SK-N-SH treated with all-trans-retinoic acid at 6 μM for 48 hours (cell line): ENCODE data around the gene FOXL2NB.
A peak's percentile ranks its signal among the peaks of the same experiment; 100 is the strongest.

Experiments used
- ATAC-seq: fragments of 200-7000 bp; cut with Tn5 transposase; 3 replicates; pipeline ENCODE4 v1.9.1; 2020; ENCODE audit warnings: mild to moderate bottlenecking, moderate library complexity
- ARNTL ChIP-seq: fragments of 450-650 bp; formaldehyde crosslinking; IDR thresholded peaks from 2 replicates; pipeline ENCODE4 v1.5.0; 2020; ENCODE audit warnings: low read depth, mild to moderate bottlenecking, moderate library complexity, borderline replicate concordance
- BACH2 ChIP-seq: fragments of 250-450 bp; sonication (Bioruptor Pico); IDR thresholded peaks from 2 replicates; pipeline ENCODE4 v1.9.0; 2021; ENCODE audit warnings: mild to moderate bottlenecking, borderline replicate concordance
- CREB5 ChIP-seq: fragments of 250-450 bp; sonication (Bioruptor Pico); IDR thresholded peaks from 2 replicates; pipeline ENCODE4 v1.5.1; 2020; ENCODE audit warnings: low read depth, mild to moderate bottlenecking, moderate library complexity
- CSDC2 ChIP-seq: fragments of 250-450 bp; sonication (Bioruptor Pico); IDR thresholded peaks from 2 replicates; pipeline ENCODE4 v1.5.0; 2020; ENCODE audit warnings: mild to moderate bottlenecking, moderate library complexity
- ESRRG ChIP-seq: fragments of 250-450 bp; sonication (Bioruptor Pico); IDR thresholded peaks from 2 replicates; pipeline ENCODE4 v1.6.1; 2021; ENCODE audit warnings: mild to moderate bottlenecking
- GLIS3 ChIP-seq: fragments of 250-450 bp; sonication (Bioruptor Pico); IDR thresholded peaks from 2 replicates; pipeline ENCODE4 v1.5.0; 2020; ENCODE audit warnings: mild to moderate bottlenecking, moderate library complexity
- ISL1 ChIP-seq: fragments of 250-450 bp; sonication (Bioruptor Pico); IDR thresholded peaks from 2 replicates; pipeline ENCODE4 v2.1.2; 2022; ENCODE audit warnings: mild to moderate bottlenecking, moderate library complexity
- OSR1 ChIP-seq: fragments of 250-450 bp; sonication (Bioruptor Pico); IDR thresholded peaks from 2 replicates; pipeline ENCODE4 v1.8.0; 2022; ENCODE audit warnings: moderate library complexity, mild to moderate bottlenecking, inconsistent platforms
- POU6F1 ChIP-seq: fragments of 250-450 bp; sonication (Bioruptor Pico); IDR thresholded peaks from 2 replicates; pipeline ENCODE4 v1.8.0; 2021; ENCODE audit warnings: low read depth, mild to moderate bottlenecking, moderate library complexity, borderline replicate concordance
- PPARA ChIP-seq: fragments of 250-450 bp; sonication (Bioruptor Pico); IDR thresholded peaks from 2 replicates; pipeline ENCODE4 v1.5.0; 2020; ENCODE audit warnings: mild to moderate bottlenecking, borderline replicate concordance
- RARB ChIP-seq: fragments of 250-450 bp; sonication (Bioruptor Pico); IDR thresholded peaks from 2 replicates; pipeline ENCODE4 v1.8.0; 2021; ENCODE audit warnings: mild to moderate bottlenecking, moderate library complexity
- SNAI2 ChIP-seq: fragments of 250-450 bp; sonication (Bioruptor Pico); IDR thresholded peaks from 2 replicates; pipeline ENCODE4 v1.5.0; 2020; ENCODE audit warnings: mild to moderate bottlenecking, moderate library complexity
- TOX ChIP-seq: fragments of 250-450 bp; sonication (Bioruptor Pico); IDR thresholded peaks from 2 replicates; pipeline ENCODE4 v1.8.0; 2021; ENCODE audit warnings: mild to moderate bottlenecking, moderate library complexity, borderline replicate concordance
- TSHZ2 ChIP-seq: fragments of 250-450 bp; sonication (Bioruptor Pico); IDR thresholded peaks from 2 replicates; pipeline ENCODE4 v1.5.0; 2020; ENCODE audit warnings: mild to moderate bottlenecking, moderate library complexity
- ZC3H10 ChIP-seq: fragments of 250-450 bp; sonication (Bioruptor Pico); IDR thresholded peaks from 2 replicates; pipeline ENCODE4 v1.5.1; 2021; ENCODE audit warnings: mild to moderate bottlenecking, moderate library complexity
- ZFP3 ChIP-seq: fragments of 250-450 bp; sonication (Bioruptor Pico); IDR thresholded peaks from 2 replicates; pipeline ENCODE4 v1.5.0; 2020; ENCODE audit warnings: mild to moderate bottlenecking, moderate library complexity
- ZFP30 ChIP-seq: fragments of 450-650 bp; formaldehyde crosslinking; IDR thresholded peaks from 2 replicates; pipeline ENCODE4 v1.5.0; 2022; ENCODE audit warnings: mild to moderate bottlenecking, moderate library complexity
- ZNF565 ChIP-seq: fragments of 450-650 bp; formaldehyde crosslinking; conservative IDR thresholded peaks from 2 replicates; pipeline ENCODE4 v1.5.0; 2020; ENCODE audit warnings: low read depth, mild to moderate bottlenecking, moderate library complexity
- ZNF70 ChIP-seq: fragments of 450-650 bp; formaldehyde crosslinking; IDR thresholded peaks from 2 replicates; pipeline ENCODE4 v1.5.0; 2020; ENCODE audit warnings: mild to moderate bottlenecking, moderate library complexity
- ZNF8 ChIP-seq: fragments of 450-650 bp; formaldehyde crosslinking; IDR thresholded peaks from 2 replicates; pipeline ENCODE4 v1.5.0; 2020; ENCODE audit warnings: mild to moderate bottlenecking, moderate library complexity
- TF ChIP-seq, protein P1 (sequence below): fragments of 250-450 bp; sonication (Bioruptor Pico); IDR thresholded peaks from 2 replicates; pipeline ENCODE4 v1.5.1; 2021; ENCODE audit warnings: mild to moderate bottlenecking, moderate library complexity

The FOXL2NB gene

GRCh38 chr3:138944929-138945708 lies 1.9 kb upstream of the FOXL2NB start:
- TF ChIP-seq TSHZ2 (CRISPR knock-in tag) (no peak), ZNF565 (CRISPR knock-in tag) (no peak), ESRRG (CRISPR knock-in tag) (no peak), BACH2 (CRISPR knock-in tag) (no peak), ISL1 (CRISPR knock-in tag) (no peak), GLIS3 (CRISPR knock-in tag) (no peak), ZFP30 (CRISPR knock-in tag) (no peak), ZC3H10 (CRISPR knock-in tag) (no peak), CREB5 (CRISPR knock-in tag) (no peak), POU6F1 (CRISPR knock-in tag) (no peak), OSR1 (CRISPR knock-in tag) (no peak), TOX (CRISPR knock-in tag) (no peak), SNAI2 (CRISPR knock-in tag) (no peak), ARNTL (CRISPR knock-in tag) (no peak), CSDC2 (no peak), RARB (CRISPR knock-in tag) (no peak), ZNF70 (no peak), ZFP3 (CRISPR knock-in tag) (no peak), ZNF8 (CRISPR knock-in tag) (no peak)
- TF ChIP-seq, protein P1, sequence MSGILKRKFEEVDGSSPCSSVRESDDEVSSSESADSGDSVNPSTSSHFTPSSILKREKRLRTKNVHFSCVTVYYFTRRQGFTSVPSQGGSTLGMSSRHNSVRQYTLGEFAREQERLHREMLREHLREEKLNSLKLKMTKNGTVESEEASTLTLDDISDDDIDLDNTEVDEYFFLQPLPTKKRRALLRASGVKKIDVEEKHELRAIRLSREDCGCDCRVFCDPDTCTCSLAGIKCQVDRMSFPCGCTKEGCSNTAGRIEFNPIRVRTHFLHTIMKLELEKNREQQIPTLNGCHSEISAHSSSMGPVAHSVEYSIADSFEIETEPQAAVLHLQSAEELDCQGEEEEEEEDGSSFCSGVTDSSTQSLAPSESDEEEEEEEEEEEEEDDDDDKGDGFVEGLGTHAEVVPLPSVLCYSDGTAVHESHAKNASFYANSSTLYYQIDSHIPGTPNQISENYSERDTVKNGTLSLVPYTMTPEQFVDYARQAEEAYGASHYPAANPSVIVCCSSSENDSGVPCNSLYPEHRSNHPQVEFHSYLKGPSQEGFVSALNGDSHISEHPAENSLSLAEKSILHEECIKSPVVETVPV (CRISPR knock-in tag): no peak
- ATAC-seq: peak; percentile 9; the same call in 2 of the 3 replicates

- TF ChIP-seq TSHZ2 (CRISPR knock-in tag) (no peak), CSDC2 (no peak), ZNF565 (CRISPR knock-in tag) (no peak), PPARA (no peak), ZFP3 (CRISPR knock-in tag) (no peak), ESRRG (CRISPR knock-in tag) (no peak), ZFP30 (CRISPR knock-in tag) (no peak), BACH2 (CRISPR knock-in tag) (no peak), ZNF70 (no peak), ISL1 (CRISPR knock-in tag) (no peak), ZNF8 (CRISPR knock-in tag) (no peak), OSR1 (CRISPR knock-in tag) (no peak), RARB (CRISPR knock-in tag) (no peak), ARNTL (CRISPR knock-in tag) (no peak), GLIS3 (CRISPR knock-in tag) (no peak)
- TF ChIP-seq, protein P1 (CRISPR knock-in tag): no peak
- no peak for ATAC-seq
Observed at GRCh38 chr3:138945709-138946662, 1.0 kb upstream of the FOXL2NB start.
